Lower leg skin (tissue), 3 donors: ENCODE measurements around the gene CD274.

ENCODE experiments used
- CTCF ChIP-seq, 3 donors: fragments of 450-650 bp; IDR thresholded peaks; one replicate each; pipeline ENCODE4 v1.5.1; 2016; ENCODE audit warnings: antibody characterized with exemption in 3 of 3, mild to moderate bottlenecking in 3 of 3, moderate library complexity in 2 of 3
- POLR2A ChIP-seq, 2 donors: fragments of 450-650 bp; IDR thresholded peaks; one replicate each; pipeline ENCODE4 v1.6.1; 2016 to 2017; ENCODE audit warnings: antibody characterized with exemption in 2 of 2, mild to moderate bottlenecking in 1 of 2, moderate library complexity in 1 of 2

- no peak for TF ChIP-seq CTCF (IDR thresholded peaks at IDR 0.05)
- no peak for TF ChIP-seq POLR2A (IDR thresholded peaks at IDR 0.05)
These were observed 36.6 kb downstream of the CD274 start for GRCh38 chr9:5486988-5487387.
